Measurements from ENCODE around the gene KRTAP4-16. TPM values are rescaled to one million over a fixed set of nuclear protein-coding genes. Genes with fewer than 3 reads are reported as not detected.

The KRTAP4-16 gene
- total RNA-seq, 1 experiment from 2014 or later, result not detected

GRCh38 chr17:41147531-41148204 lies 45.7 kb upstream of the KRTAP4-16 start:
- BruUV-seq (replicated peaks), result no TSS peak
- no peaks in the 10 kb centered on the region for H3K27me3 Mint-ChIP-seq (ENCODE audit: insufficient read depth, unreplicated experiment)
- no peaks in the 10 kb centered on the region for H3K36me3 Mint-ChIP-seq (ENCODE audit: insufficient read depth, unreplicated experiment)
- no peak overlapping the region for H3K27ac Mint-ChIP-seq (ENCODE audit: low read depth, unreplicated experiment)
- POLR2A ChIA-PET, result no interaction called here
- CTCF ChIA-PET, result no interaction called here
- intact Hi-C loops (cut with micrococcal nuclease), result no loop called here
- DNase-seq (ENCODE audit: unreplicated experiment), result no peak
- H3K4me1 Mint-ChIP-seq (ENCODE audit: insufficient read depth, unreplicated experiment), result no peaks in the 10 kb centered on the region
- H3K9me3 Mint-ChIP-seq (ENCODE audit: unreplicated experiment), result peaks cover 15% of the 10 kb centered on the region
- no peak for TF ChIP-seq CTCF (IDR thresholded peaks at IDR 0.05; ENCODE audit: unreplicated experiment)
- no peak overlapping the region for H3K4me3 Mint-ChIP-seq (ENCODE audit: unreplicated experiment)

DNA sequence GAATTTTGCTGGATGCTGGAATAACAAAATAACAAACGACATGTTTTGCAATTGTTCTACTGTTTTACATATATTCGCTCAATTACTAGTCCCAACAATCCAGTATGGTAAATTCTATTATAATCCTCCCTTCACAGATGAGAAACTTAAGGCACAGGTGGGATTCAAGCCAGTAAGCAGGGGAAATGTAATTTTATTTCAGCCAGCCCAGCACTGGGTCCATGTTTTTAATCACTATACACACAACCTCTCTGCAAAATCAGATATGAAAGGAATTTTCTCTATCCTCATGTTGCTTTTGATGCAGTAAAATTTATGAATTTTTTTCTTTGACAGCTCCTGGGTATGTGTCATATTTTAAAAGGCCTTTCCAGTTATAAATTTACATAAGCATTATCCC lies 43.3 kb upstream of the KRTAP4-16 start:
- peaks cover 6% of the 10 kb centered on the region for H3K4me1 Mint-ChIP-seq (ENCODE audit: insufficient read depth, unreplicated experiment)

GRCh38 chr17:41144846-41145245 lies 42.8 kb upstream of the KRTAP4-16 start:
- DNase-seq (ENCODE audit: unreplicated experiment), result no peak
- peaks cover 20% of the 10 kb centered on the region for H3K9me3 Mint-ChIP-seq (ENCODE audit: unreplicated experiment)
- intact Hi-C loops (cut with micrococcal nuclease), result no loop called here
- no peaks in the 10 kb centered on the region for H3K27me3 Mint-ChIP-seq (ENCODE audit: insufficient read depth, unreplicated experiment)
- peaks cover under 1% of the 10 kb centered on the region for H3K36me3 Mint-ChIP-seq (ENCODE audit: insufficient read depth, unreplicated experiment)
- no peak for TF ChIP-seq CTCF (IDR thresholded peaks at IDR 0.05; ENCODE audit: unreplicated experiment)
- ChIA-PET POLR2A (no interaction called here), CTCF (no interaction called here)
- H3K4me3 Mint-ChIP-seq (ENCODE audit: unreplicated experiment), result no peak overlapping the region
- no TSS peak for BruUV-seq (replicated peaks)
- peaks cover 6% of the 10 kb centered on the region for H3K4me1 Mint-ChIP-seq (ENCODE audit: insufficient read depth, unreplicated experiment)
- H3K27ac Mint-ChIP-seq (ENCODE audit: low read depth, unreplicated experiment), result no peak overlapping the region

More for the DNA sequence above, 43.3 kb upstream of the KRTAP4-16 start:
- intact Hi-C loops (cut with micrococcal nuclease), result no loop called here
- Mint-ChIP-seq H3K4me3 (ENCODE audit: unreplicated experiment) (no peak overlapping the region), H3K27me3 (ENCODE audit: insufficient read depth, unreplicated experiment) (no peaks in the 10 kb centered on the region), H3K9me3 (ENCODE audit: unreplicated experiment) (peaks cover 20% of the 10 kb centered on the region), H3K27ac (ENCODE audit: low read depth, unreplicated experiment) (no peak overlapping the region), H3K36me3 (ENCODE audit: insufficient read depth, unreplicated experiment) (no peaks in the 10 kb centered on the region)
- no TSS peak for BruUV-seq (replicated peaks)
- ChIA-PET CTCF (no interaction called here), POLR2A (no interaction called here)
- no peak for TF ChIP-seq CTCF (IDR thresholded peaks at IDR 0.05; ENCODE audit: unreplicated experiment)
- DNase-seq (ENCODE audit: unreplicated experiment), result no peak

DNA sequence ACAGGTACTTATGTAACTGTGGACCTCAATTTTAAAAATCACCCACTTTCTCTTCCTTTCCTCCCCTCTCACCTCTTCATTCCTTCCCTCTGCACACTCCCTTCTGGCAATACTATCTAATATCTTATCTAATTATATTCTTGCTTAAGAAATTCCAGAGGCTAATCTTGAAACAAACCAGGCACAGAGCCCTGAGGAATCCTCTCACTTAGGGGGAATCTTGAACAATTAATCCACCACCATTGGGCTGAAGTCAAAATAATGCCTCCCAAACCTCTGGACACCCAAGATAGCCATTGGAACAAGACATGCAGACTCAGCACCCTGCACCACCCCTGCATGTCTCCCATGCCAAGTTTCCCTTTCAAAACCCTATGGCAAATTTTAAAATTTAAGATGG lies 39.4 kb upstream of the KRTAP4-16 start:
- no TSS peak for BruUV-seq (replicated peaks)
- no peak for DNase-seq (ENCODE audit: unreplicated experiment)
- peak overlapping the region; percentile 3 for H3K27ac Mint-ChIP-seq (ENCODE audit: low read depth, unreplicated experiment)

More for the DNA sequence above, 39.4 kb upstream of the KRTAP4-16 start:
- H3K27me3 Mint-ChIP-seq (ENCODE audit: insufficient read depth, unreplicated experiment), result no peaks in the 10 kb centered on the region
- H3K9me3 Mint-ChIP-seq (ENCODE audit: unreplicated experiment), result peaks cover 27% of the 10 kb centered on the region
- POLR2A ChIA-PET, result interaction anchor here (0.9 to 1.7 kb wide), 3 partner anchors 9 to 325 kb away, joined by 3 to 5 read pairs (median 4); partner anchors contain the start of gene KRT32
- intact Hi-C loops (cut with micrococcal nuclease), result loop anchor here (2.0 kb wide), 1 partner anchor 233 kb away; no protein-coding TSS in a partner anchor
- TF ChIP-seq CTCF (IDR thresholded peaks at IDR 0.05; ENCODE audit: unreplicated experiment), result no peak
- peaks cover 6% of the 10 kb centered on the region for H3K36me3 Mint-ChIP-seq (ENCODE audit: insufficient read depth, unreplicated experiment)
- H3K4me1 Mint-ChIP-seq (ENCODE audit: insufficient read depth, unreplicated experiment), result peaks cover 6% of the 10 kb centered on the region
- CTCF ChIA-PET, result no interaction called here
- H3K4me3 Mint-ChIP-seq (ENCODE audit: unreplicated experiment), result no peak overlapping the region

Data from MCF 10A (cell line).